B cell (primary cell): Measurements from ENCODE around the gene AMDHD1. TPM values are rescaled to one million over a fixed set of nuclear protein-coding genes. Genes with fewer than 3 reads are reported as not detected.

Experiments
- ATAC-seq: fragments of 200-7000 bp; cut with Tn5 transposase; one replicate; pipeline ENCODE4 v1.10.0; 2021; ENCODE audit warnings: low read depth, mild to moderate bottlenecking, moderate number of reproducible peaks, moderate library complexity
- CTCF ChIA-PET: fragments of 350-600 bp; sonication (Branson Sonifier 250); formaldehyde crosslinking; loops from one replicate; lab custom pipeline; 2021; ENCODE audit warnings: antibody characterized with exemption, inconsistent platforms; lab: Charles Lee
- POLR2A ChIA-PET: fragments of 350-600 bp; sonication (Branson Sonifier 250); formaldehyde crosslinking; loops from one replicate; lab custom pipeline; 2021; ENCODE audit warnings: antibody characterized with exemption; lab: Charles Lee
- DNase-seq: peaks from one replicate; pipeline ENCODE4 v3.0.0; 2013
- H2AFZ ChIP-seq: 2 replicates; pipeline ENCODE4 v1.6.1; 2012; ENCODE audit warnings: mild to moderate bottlenecking, low read depth, low read length; ENCODE audit not compliant: insufficient read depth, poor library complexity, severe bottlenecking
- H3K27ac ChIP-seq, 2 donors: 1 replicate in 1 of 2; 2 replicates in 1 of 2; pipeline ENCODE4 v1.5.1; 2012 to 2013; ENCODE audit warnings: low read length in 2 of 2, mild to moderate bottlenecking in 2 of 2, moderate library complexity in 1 of 2
- H3K27me3 ChIP-seq, 4 experiments: fragments of 200-600 bp in 1 of 4; sonication (generic) in 1 of 4; replicated peaks in 1 of 4; 1 replicate in 2 of 4; 2 replicates in 2 of 4; pipeline versions ENCODE4 v1.6.1 to v1.7.0; 2013 to 2016; ENCODE audit warnings: low read length in 3 of 4, mild to moderate bottlenecking in 2 of 4, mixed read lengths in 1 of 4, moderate library complexity in 1 of 4; ENCODE audit not compliant: insufficient read depth in 4 of 4, control insufficient read depth in 3 of 4; ENCODE audit errors: control extremely low read depth in 1 of 4
- H3K36me3 ChIP-seq, 2 experiments: replicated peaks in 1 of 2; 1 replicate in 1 of 2; 2 replicates in 1 of 2; pipeline versions ENCODE4 v1.6.1 to v1.7.1; 2013; ENCODE audit warnings: low read length in 1 of 2; ENCODE audit not compliant: insufficient read depth in 2 of 2, control insufficient read depth in 1 of 2; ENCODE audit errors: control extremely low read depth in 1 of 2, extremely low read depth in 1 of 2
- H3K4me1 ChIP-seq, 2 donors: fragments of 200-600 bp in 1 of 2; sonication (generic) in 1 of 2; 1 replicate in 1 of 2; 2 replicates in 1 of 2; pipeline versions ENCODE4 v1.5.1 to v1.6.1; 2013 to 2017; ENCODE audit warnings: low read length in 2 of 2; ENCODE audit not compliant: control insufficient read depth in 2 of 2, insufficient read depth in 2 of 2
- H3K4me2 ChIP-seq: replicated peaks from 2 replicates; pipeline ENCODE3; 2012; ENCODE audit warnings: mild to moderate bottlenecking, low read depth, low read length; ENCODE audit not compliant: poor library complexity, severe bottlenecking
- H3K4me3 ChIP-seq, 5 experiments: fragments of 200-600 bp in 1 of 5; sonication (generic) in 1 of 5; 1 replicate in 3 of 5; 2 replicates in 2 of 5; pipeline versions ENCODE4 v1.5.1 to v1.7.0; 2011 to 2016; ENCODE audit warnings: low read length in 4 of 5, mild to moderate bottlenecking in 4 of 5, low read depth in 2 of 5, control low read depth in 1 of 5, moderate library complexity in 1 of 5; ENCODE audit not compliant: insufficient read depth in 1 of 5; ENCODE audit errors: control extremely low read depth in 1 of 5, extremely low read depth in 1 of 5
- H3K79me2 ChIP-seq: fragments of 200-600 bp; sonication (generic); one replicate; pipeline ENCODE4 v1.6.0; 2016; ENCODE audit warnings: low read length; ENCODE audit not compliant: control insufficient read depth, insufficient read depth
- H3K9ac ChIP-seq: fragments of 200-600 bp; sonication (generic); 2 replicates; pipeline ENCODE4 v1.6.1; 2017; ENCODE audit warnings: mild to moderate bottlenecking, low read length, moderate library complexity
- H3K9me3 ChIP-seq, 3 donors: one replicate each; pipeline versions ENCODE4 v1.6.1 to v1.7.1; 2013; ENCODE audit warnings: low read length in 2 of 3; ENCODE audit not compliant: control insufficient read depth in 2 of 3, insufficient read depth in 1 of 3; ENCODE audit errors: control extremely low read depth in 1 of 3
- H4K20me1 ChIP-seq: 2 replicates; pipeline ENCODE4 v1.6.0; 2012; ENCODE audit warnings: mild to moderate bottlenecking, low read length; ENCODE audit not compliant: insufficient read depth, control insufficient read depth, poor library complexity, severe bottlenecking
- H3K27ac Mint-ChIP-seq: one replicate; pipeline ENCODE4 v1.8.0; 2021; ENCODE audit warnings: mixed read lengths
- H3K27me3 Mint-ChIP-seq: one replicate; pipeline ENCODE4 v1.8.0; 2021; ENCODE audit warnings: mixed read lengths
- H3K4me1 Mint-ChIP-seq: one replicate; pipeline ENCODE4 v1.8.0; 2021; ENCODE audit warnings: mixed read lengths
- H3K4me3 Mint-ChIP-seq: one replicate; pipeline ENCODE4 v1.8.0; 2021; ENCODE audit warnings: mixed read lengths
- H3K9me3 Mint-ChIP-seq: one replicate; pipeline ENCODE4 v1.8.0; 2022; ENCODE audit warnings: mixed read lengths; ENCODE audit not compliant: insufficient read depth
- EZH2 ChIP-seq: IDR thresholded peaks from 2 replicates; pipeline ENCODE4 v1.6.1; 2012; ENCODE audit warnings: borderline replicate concordance, low read depth, mild to moderate bottlenecking, moderate library complexity, low read length; ENCODE audit not compliant: insufficient read depth, poor library complexity, severe bottlenecking
- WGBS: methylation state at CpG from one replicate; pipeline ENCODE4 v1.1.5; 2013; ENCODE audit warnings: missing lambda C conversion rate; ENCODE audit not compliant: insufficient coverage; 5-methylcytosine and 5-hydroxymethylcytosine counted together
- intact Hi-C: fragments of 100-400 bp; cut with micrococcal nuclease; formaldehyde crosslinking; loops from one replicate; pipeline ENCODE4 v1.10.0; 2022
- polyA plus RNA-seq: library from polyadenylated mRNA; depleted of rRNA; stranded (reverse); fragments of >200 nt; gene quantifications from 2 replicates; pipeline ENCODE4 v1.2.3, GENCODE V29; 2012
- total RNA-seq, 2 donors: library from RNA; stranded (reverse); fragments of 120-200 nt in 1 of 2; gene quantifications; 1 replicate in 1 of 2; 2 replicates in 1 of 2; pipeline versions ENCODE4 v1.2.3 to v1.2.4, GENCODE V29; 2013 to 2022
- TF ChIP-seq, protein P1 (sequence below): fragments of 200-600 bp; IDR thresholded peaks from one replicate; pipeline ENCODE4 v1.8.0; 2022; ENCODE audit warnings: antibody characterized with exemption, mild to moderate bottlenecking

Gene AMDHD1
- total and polyA plus RNA-seq, 2 donors (not counting 1 experiment from before 2014, with no cell fraction given), result 1.5 to 2.3 TPM

DNA sequence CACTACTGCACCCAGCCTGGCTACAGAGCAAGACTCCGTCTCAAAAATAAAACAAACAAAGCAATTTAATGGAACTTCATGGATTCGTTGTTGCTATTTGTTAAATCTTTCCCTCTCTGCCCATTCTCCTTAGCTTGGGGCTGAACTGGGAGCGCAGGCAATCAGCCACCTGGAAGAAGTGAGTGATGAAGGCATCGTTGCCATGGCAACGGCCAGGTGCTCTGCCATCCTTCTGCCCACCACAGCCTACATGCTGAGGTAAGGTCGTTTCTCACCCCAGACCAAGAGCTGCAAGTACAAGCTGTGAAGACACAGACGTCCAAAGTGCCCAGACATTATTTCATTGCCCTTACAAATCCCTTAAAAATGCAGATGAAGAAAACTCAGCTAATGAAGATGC lies 19.1 kb downstream of the AMDHD1 start:
- peaks cover 7% of the 10 kb centered on the region for H3K27me3 Mint-ChIP-seq
- no peak for ATAC-seq
- CTCF ChIA-PET, result no interaction called here

DNA sequence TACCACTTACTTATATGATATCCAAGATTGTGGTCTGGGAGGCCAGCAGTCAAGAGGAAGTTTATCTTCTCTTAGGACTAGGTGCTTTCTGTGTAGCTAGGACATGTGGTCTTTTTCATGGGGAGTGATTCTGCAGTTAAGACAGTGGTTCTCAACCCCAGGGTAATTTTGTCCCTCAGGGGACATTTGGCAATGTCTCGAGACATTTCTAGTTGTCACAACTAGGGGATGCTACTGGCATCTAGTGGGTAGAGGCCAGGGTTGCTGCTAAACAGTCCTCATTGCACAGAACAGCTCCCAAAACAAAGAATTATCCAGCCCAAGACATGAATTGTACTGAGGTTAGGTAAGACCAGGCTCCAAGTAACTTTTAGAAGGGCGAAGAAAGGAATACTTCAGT lies 20.0 kb downstream of the AMDHD1 start:
- H3K4me1 ChIP-seq, result no peaks in the 10 kb centered on the region
- ChIA-PET CTCF (interaction anchor here (1.4 kb wide), 1 partner anchor 46 kb away, joined by 3 read pairs; no protein-coding TSS in a partner anchor), POLR2A (no interaction called here)
- H3K9me3 ChIP-seq, result no peaks in the 10 kb centered on the region
- no peaks in the 10 kb centered on the region for H4K20me1 ChIP-seq
- intact Hi-C loops, result no loop called here
- no peak overlapping the region for H3K4me2 ChIP-seq
- H3K4me3 Mint-ChIP-seq, result no peak overlapping the region
- no peaks in the 10 kb centered on the region for H3K79me2 ChIP-seq
- TF ChIP-seq, protein P1, sequence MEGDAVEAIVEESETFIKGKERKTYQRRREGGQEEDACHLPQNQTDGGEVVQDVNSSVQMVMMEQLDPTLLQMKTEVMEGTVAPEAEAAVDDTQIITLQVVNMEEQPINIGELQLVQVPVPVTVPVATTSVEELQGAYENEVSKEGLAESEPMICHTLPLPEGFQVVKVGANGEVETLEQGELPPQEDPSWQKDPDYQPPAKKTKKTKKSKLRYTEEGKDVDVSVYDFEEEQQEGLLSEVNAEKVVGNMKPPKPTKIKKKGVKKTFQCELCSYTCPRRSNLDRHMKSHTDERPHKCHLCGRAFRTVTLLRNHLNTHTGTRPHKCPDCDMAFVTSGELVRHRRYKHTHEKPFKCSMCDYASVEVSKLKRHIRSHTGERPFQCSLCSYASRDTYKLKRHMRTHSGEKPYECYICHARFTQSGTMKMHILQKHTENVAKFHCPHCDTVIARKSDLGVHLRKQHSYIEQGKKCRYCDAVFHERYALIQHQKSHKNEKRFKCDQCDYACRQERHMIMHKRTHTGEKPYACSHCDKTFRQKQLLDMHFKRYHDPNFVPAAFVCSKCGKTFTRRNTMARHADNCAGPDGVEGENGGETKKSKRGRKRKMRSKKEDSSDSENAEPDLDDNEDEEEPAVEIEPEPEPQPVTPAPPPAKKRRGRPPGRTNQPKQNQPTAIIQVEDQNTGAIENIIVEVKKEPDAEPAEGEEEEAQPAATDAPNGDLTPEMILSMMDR, result no peak
- no peak for TF ChIP-seq EZH2
- H3K4me3 ChIP-seq, result no peak overlapping the region
- no peak for ATAC-seq
- H2AFZ ChIP-seq, result no peak overlapping the region
- WGBS, result no CpG with 5 or more reads among the region's 2 CpGs
- no peaks in the 10 kb centered on the region for H3K36me3 ChIP-seq
- H3K27me3 ChIP-seq, result no peaks in the 10 kb centered on the region
- DNase-seq, result no peak
- no peaks in the 10 kb centered on the region for H3K9me3 Mint-ChIP-seq
- H3K9ac ChIP-seq, result no peak overlapping the region
- no peaks in the 10 kb centered on the region for H3K4me1 Mint-ChIP-seq
- peaks cover 7% of the 10 kb centered on the region for H3K27me3 Mint-ChIP-seq
- H3K27ac ChIP-seq, result no peak overlapping the region
- no peak overlapping the region for H3K27ac Mint-ChIP-seq

More for the DNA sequence above, 19.1 kb downstream of the AMDHD1 start:
- Histone ChIP-seq H3K4me2 (no peak overlapping the region), H3K79me2 (no peaks in the 10 kb centered on the region), H4K20me1 (no peaks in the 10 kb centered on the region), H3K27me3 (no peaks in the 10 kb centered on the region), H3K27ac (no peak overlapping the region), H3K36me3 (no peaks in the 10 kb centered on the region), H3K9ac (no peak overlapping the region), H3K4me3 (no peak overlapping the region), H2AFZ (no peak overlapping the region), H3K9me3 (no peaks in the 10 kb centered on the region), H3K4me1 (no peaks in the 10 kb centered on the region)
- TF ChIP-seq EZH2, result no peak
- TF ChIP-seq, protein P1, result no peak
- Mint-ChIP-seq H3K27ac (no peak overlapping the region), H3K9me3 (no peaks in the 10 kb centered on the region), H3K4me3 (no peak overlapping the region), H3K4me1 (no peaks in the 10 kb centered on the region)
- no peak for DNase-seq
- POLR2A ChIA-PET, result no interaction called here
- WGBS, result 91% methylated on average over 4 of the region's 7 CpGs
- intact Hi-C loops, result no loop called here
